Neural progenitor cell (in vitro differentiated cells): ENCODE results near the gene IL36A.

Source experiments
- CTCF ChIP-seq: fragments of 200-600 bp; sonication (generic); IDR thresholded peaks from 2 replicates; pipeline ENCODE4 v1.5.1; 2017; ENCODE audit warnings: antibody characterized with exemption, mild to moderate bottlenecking
- EZH2 ChIP-seq: fragments of 200-600 bp; sonication (generic); IDR thresholded peaks from 2 replicates; pipeline ENCODE4 v1.6.1; 2017; ENCODE audit warnings: antibody characterized with exemption, mild to moderate bottlenecking, moderate library complexity
- EZH2phosphoT487 ChIP-seq: fragments of 200-600 bp; sonication (generic); IDR thresholded peaks from 2 replicates; pipeline ENCODE4 v1.6.1; 2017; ENCODE audit warnings: antibody characterized with exemption

GRCh38 chr2:113039158-113039557 is 33.9 kb downstream of the IL36A start:
- TF ChIP-seq CTCF: no peak
- TF ChIP-seq EZH2phosphoT487: no peak
- no peak for TF ChIP-seq EZH2
